Activated T-helper 1 cell treated with anti-CD3 and anti-CD28 coated beads, Interleukin-2, amount 50 U/mL, for 16 hours (primary cell): ENCODE measurements around the gene FOXD1.

Experiments
- DNase-seq, 2 donors: peaks; one replicate each; pipeline ENCODE4 v3.0.0-alpha.2; 2020; ENCODE audit warnings: low read depth in 1 of 2, low spot score in 1 of 2

The FOXD1 gene

DNA sequence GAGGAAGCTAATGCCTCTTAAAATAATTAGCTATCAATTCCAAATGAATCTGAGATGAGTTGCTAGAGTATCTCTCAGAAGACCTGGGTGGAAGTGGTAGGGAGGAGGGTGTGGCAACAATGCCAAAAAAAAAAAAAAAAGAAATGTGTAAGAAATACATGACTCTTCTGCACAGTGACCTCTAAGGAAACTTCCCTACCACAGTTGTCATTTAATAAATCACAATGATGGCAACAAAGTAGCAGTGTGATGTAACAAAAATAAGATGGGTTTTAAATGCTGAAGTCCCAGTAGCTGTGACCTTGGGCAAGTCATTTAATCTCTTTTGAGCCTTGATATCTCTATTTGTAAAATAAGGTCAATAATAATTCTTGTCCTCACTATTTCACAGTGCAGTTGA lies 7.2 kb downstream of the FOXD1 start:
- no peak for DNase-seq

DNA sequence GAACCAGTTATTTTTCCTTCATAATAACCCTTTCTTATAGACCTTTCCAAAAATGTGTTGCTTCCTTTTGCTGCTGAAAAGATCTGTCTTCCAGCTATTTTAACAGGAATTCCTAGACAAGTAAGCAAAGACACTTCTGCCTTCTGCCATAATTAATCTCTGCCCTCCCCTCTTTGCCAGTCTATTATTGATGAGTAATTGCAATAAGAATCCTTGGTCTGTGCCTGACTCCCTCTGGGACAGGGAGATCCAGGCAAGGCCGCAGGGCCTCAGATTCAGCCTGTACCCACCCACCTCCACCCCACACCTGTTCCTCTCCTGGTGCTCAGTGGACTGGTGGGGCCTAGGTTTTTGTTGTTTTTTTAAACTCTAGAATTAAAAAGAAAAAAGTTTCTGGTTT lies 8.3 kb downstream of the FOXD1 start:
- no peak for DNase-seq

DNA sequence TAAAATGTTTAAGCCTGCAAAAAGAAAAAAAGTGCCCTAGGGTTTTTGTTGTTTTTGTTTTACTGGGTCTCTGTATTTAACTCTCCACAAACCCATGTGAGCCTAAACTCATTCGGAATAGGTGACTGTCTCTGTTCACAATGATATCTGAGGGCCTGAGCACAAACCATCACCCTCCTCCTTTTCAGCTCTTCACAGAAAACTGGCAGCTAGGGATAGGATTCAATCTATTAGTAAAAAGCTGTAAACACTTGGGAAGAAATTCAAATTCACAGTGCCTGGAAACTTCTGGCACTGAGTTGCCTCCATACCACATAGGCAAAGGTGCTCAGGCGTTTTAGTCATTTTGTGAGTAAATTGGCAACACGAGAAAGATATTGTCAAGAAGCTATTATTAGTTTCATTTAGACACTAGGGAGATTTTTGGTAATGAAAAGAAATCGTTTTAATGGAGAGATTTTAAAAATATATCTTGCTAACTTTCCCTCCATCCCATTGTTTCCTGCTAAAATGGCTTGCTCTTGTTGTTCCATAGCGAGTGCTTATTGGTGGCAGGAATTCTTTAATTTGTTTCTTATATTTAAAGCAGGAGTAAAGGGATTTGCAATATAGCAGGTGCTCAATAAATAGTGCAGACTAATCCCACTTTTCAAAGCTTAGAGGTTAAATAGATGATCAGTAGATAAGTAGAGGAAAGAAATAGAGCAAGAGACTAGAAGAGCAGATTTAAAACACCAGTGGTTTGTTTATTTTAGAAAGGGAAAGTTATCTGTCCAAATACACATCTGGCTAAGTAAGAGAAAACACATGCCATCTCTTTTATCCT lies 9.7 kb downstream of the FOXD1 start:
- no peak for DNase-seq

GRCh38 chr5:73437777-73438644 lies 10.6 kb downstream of the FOXD1 start:
- DNase-seq, result no peak

DNA sequence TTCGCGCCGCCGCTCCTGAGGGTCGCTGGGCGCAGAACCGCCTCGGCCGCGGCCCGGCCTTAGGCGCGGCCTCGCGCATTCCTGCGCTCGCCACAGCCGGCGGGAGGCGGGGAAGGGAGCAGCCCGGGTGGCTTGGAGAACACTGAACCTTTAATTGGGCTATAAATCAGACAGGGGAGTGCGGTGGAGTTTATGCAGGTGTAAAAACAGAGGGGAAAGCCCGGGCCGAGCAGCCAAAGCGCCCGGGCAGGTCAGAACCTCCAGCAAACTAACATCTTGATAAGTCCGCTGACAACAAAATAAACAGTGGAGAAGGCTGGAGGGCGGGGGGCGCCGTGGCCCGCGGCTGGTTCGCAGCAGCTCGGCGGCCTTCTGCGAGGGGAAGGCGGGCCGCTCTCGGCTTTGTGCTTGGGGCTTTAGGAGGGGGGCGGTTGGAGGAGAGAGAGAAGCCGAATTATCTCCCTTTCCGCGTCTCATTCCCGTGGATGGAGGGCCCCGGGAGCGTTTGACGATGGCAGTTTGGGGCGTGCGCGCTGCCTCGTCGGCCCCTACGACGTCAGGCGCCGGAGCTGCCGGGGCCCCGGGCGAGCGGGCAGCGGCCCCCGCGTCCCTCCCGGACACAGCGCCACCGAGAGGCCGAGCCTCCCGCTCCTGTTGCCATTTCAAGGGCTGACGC lies 11.3 kb downstream of the FOXD1 start:
- DNase-seq, result no peak

- no peak for DNase-seq
These were observed 12.0 kb downstream of the FOXD1 start for GRCh38 chr5:73436535-73437100.

DNA sequence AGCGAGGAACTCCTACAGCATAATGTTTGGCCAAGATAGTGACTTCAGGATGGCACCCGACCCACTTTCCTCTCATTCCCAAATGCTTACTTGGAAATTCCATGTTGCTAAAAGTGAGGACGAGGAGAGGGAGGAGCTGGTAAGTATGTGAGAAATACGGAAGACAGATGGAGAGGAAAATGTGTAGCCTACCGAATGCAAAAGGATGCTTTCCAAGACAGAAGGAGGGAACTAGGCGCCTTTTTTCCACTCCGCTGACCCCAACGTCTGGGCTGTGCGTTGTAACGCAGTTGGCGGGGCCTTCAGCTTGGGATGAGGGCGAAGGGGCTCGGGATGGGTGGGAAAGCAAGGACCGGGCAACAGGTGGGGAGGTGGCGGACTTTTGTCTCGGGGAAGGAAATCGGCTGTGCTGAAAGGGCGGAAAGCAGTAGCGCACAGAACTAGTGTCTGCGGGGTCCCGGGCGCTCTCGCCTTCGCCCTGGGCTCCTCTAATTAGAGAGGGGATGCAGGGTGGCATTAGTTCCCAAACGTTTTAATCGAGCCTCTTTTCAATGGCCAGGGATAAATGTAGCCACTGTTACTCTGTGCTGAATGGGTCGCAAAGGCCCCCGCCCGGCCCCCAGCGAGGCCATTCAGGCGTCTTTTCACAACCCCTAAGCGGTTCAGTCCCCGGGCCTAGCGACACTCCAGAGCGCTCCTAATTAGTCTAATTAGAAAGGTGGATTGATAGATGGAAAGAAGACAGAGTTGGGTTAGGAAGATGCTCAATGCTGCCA lies 12.6 kb downstream of the FOXD1 start:
- no peak for DNase-seq

- no peak for DNase-seq
These were observed 13.7 kb downstream of the FOXD1 start for GRCh38 chr5:73434907-73435306.

DNA sequence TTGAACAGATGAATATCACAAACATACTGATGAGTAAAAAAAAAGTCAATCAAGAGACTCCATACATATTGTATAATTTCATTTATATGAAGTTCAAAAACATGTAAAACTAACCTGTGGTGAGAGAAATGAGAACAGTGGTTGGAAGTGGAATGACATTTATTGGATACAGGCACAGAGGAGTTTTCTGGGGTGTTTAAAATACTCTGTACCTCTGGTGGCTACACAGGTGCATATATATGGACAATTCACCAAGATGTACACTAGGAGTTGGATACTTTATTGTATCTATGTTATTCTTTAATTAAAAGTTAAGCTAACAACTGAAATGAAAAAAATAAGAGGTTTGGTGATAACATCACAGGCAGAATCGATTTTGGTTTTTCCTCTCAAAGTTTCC lies 14.1 kb downstream of the FOXD1 start:
- DNase-seq, result no peak

GRCh38 chr5:73433982-73434342 lies 14.6 kb downstream of the FOXD1 start:
- no peak for DNase-seq

- DNase-seq, result no peak
These were observed 15.2 kb downstream of the FOXD1 start for GRCh38 chr5:73433272-73433981.

DNA sequence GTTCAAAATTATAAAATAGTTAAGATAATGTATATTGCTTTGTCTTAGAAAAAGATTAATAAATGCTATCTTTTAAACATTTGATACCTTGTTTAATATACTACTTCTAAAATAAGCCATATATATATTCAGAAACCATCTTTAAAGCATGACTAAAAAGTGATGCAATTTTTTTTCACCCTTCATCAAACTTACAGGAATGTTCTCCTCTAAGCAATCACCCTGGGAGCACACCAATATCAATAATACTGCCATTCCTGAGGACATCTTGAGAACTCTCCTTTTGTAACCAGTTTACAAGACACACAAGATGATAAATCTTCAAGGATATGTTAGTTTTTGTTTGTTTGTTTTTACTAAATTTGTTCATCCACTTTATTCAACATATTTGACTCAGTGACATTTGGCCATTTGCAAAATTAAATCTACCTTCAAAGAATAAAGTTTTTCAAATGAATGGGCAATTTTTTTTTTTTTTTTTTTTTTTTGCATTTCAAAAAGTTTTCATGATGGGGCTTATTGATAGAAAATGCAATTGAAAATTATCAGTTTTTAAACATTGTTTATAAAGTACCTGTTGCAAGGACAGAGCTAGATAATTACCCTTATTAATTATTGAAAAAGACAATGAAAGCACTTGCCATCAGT lies 17.2 kb downstream of the FOXD1 start:
- DNase-seq, result no peak

DNA sequence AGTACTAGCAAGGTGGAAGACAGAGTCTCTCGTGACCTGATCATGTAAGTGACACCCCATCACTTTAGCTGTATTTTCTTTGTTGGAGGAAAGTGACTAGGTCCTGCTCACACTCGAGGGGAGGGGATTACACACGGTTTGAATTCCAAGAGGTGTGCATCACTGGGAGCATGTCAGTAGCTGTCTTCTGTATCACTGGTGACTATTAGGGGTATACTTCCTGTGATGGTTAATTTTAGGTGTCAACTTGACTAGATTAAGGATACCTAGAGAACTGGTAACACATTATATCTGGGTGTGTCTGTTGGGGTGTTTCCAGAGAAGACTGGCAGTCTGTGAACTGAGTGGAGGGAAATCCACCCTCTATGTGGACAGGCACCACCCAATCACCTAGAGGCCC lies 22.5 kb downstream of the FOXD1 start:
- no peak for DNase-seq

GRCh38 chr5:73424556-73424977 lies 24.0 kb downstream of the FOXD1 start:
- DNase-seq, result no peak

DNA sequence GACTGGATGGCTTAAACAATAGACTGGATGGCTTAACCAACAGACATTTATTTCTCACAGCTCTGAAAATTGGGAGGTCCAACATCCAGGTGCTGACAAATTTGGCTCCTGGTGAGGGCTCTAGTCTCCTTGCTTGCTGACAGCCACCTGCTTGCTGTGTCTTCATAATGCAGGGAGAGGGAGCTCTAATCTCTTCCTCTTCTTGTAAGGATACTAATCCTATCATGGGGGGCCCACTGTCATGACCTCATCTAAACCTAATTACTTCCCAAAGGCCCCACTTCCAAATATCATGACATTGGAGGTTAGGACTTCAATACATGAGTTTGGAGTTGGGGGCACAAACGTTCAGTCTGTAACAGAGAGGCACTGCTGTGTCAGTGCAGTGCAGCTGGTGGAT lies 26.4 kb downstream of the FOXD1 start:
- DNase-seq, result no peak

DNA sequence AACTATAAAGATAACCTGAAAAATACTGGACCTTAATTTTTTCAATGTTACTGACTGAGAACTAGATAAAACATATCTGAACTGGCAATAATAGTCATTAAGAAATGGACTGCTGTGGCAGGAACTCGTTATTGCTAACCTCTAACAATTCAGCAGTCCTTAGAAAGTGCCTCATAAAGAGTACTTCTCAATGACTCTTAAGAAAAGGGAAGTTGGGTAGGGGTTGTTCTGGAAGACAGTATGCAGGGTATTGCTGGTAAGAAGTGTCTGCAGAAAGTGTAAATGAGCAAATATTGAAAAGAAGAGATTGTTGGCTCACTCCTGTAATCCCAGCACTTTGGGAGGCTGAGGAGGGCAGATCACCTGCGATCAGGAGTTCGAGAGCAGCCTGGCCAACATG lies 27.9 kb downstream of the FOXD1 start:
- DNase-seq, result no peak

GRCh38 chr5:73419465-73420390 lies 28.8 kb downstream of the FOXD1 start:
- DNase-seq, result no peak

GRCh38 chr5:73419117-73419464 lies 29.5 kb downstream of the FOXD1 start:
- DNase-seq, result no peak

DNA sequence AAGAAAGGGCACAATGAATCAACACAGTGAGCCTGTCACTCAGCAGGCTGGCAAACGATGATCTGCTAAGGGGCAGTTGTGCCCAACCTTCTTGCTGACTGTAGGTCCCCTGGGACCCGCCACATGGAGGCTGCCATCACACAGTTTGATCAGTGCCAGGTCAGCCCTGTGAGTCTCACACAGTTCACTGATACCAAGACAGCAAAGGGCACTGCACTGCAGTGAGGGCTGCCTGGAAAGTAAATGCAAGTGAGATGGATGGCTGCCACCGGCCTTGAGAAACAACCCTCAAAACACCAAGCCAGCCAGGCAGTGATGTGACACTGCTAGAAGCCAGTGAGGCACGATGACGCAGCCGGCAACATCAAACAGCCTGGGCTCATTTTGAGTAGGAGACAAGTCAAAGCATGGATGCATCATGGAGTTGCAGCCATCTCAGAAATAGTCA lies 30.3 kb downstream of the FOXD1 start:
- DNase-seq, result no peak
